ENCODE measurements around the gene MAPK8IP1. TPM values are rescaled to one million over a fixed set of nuclear protein-coding genes. Genes with fewer than 3 reads are reported as not detected.

Gene MAPK8IP1
- polyA plus RNA-seq, 1 experiment, result 8.7 TPM

GRCh38 chr11:45926536-45927331 is 41.3 kb downstream of the MAPK8IP1 start:
- POLR2A ChIA-PET, result no interaction called here
- no peak overlapping the region for H3K4me3 ChIP-seq (ENCODE audit: low read depth, low read length)
- CTCF ChIA-PET, result interaction anchor here (0.8 to 0.9 kb wide), 2 partner anchors 9 to 54 kb away, joined by 3 read pairs; partner anchors contain the start of gene PEX16
- no peak for TF ChIP-seq CTCF (IDR thresholded peaks at IDR 0.05; ENCODE audit: insufficient read depth, low read depth, low read length)
- peaks cover 18% of the 10 kb centered on the region for H3K27me3 ChIP-seq (ENCODE audit: control insufficient read depth, insufficient read depth, low read length)
- peaks cover 4% of the 10 kb centered on the region for H3K36me3 ChIP-seq (ENCODE audit: control insufficient read depth, insufficient read depth, low read length)
- DNase-seq (ENCODE audit: low read depth), result no peak

GRCh38 chr11:45927332-45927683 is 41.9 kb downstream of the MAPK8IP1 start:
- peaks cover 10% of the 10 kb centered on the region for H3K36me3 ChIP-seq (ENCODE audit: control insufficient read depth, insufficient read depth, low read length)
- ChIA-PET CTCF (interaction anchor here (0.8 to 1.2 kb wide), 2 partner anchors 55 kb away, joined by 3 read pairs; no protein-coding TSS in a partner anchor), POLR2A (no interaction called here)
- no peak overlapping the region for H3K4me3 ChIP-seq (ENCODE audit: low read depth, low read length)
- no peak for DNase-seq (ENCODE audit: low read depth)
- no peak for TF ChIP-seq CTCF (IDR thresholded peaks at IDR 0.05; ENCODE audit: insufficient read depth, low read depth, low read length)
- peaks cover 17% of the 10 kb centered on the region for H3K27me3 ChIP-seq (ENCODE audit: control insufficient read depth, insufficient read depth, low read length)

- H3K4me3 ChIP-seq (ENCODE audit: low read depth, low read length), result no peak overlapping the region
- DNase-seq (ENCODE audit: low read depth), result no peak
- peaks cover 10% of the 10 kb centered on the region for H3K36me3 ChIP-seq (ENCODE audit: control insufficient read depth, insufficient read depth, low read length)
- no peak for TF ChIP-seq CTCF (IDR thresholded peaks at IDR 0.05; ENCODE audit: insufficient read depth, low read depth, low read length)
- CTCF ChIA-PET, result interaction anchor here (1.2 kb wide), 1 partner anchor 56 kb away, joined by 3 read pairs; no protein-coding TSS in a partner anchor
- peaks cover 17% of the 10 kb centered on the region for H3K27me3 ChIP-seq (ENCODE audit: control insufficient read depth, insufficient read depth, low read length)
- POLR2A ChIA-PET, result no interaction called here
These were observed 42.4 kb downstream of the MAPK8IP1 start for GRCh38 chr11:45927684-45928413.

- no peak for DNase-seq (ENCODE audit: low read depth)
- peaks cover 13% of the 10 kb centered on the region for H3K27me3 ChIP-seq (ENCODE audit: control insufficient read depth, insufficient read depth, low read length)
- no peak for TF ChIP-seq CTCF (IDR thresholded peaks at IDR 0.05; ENCODE audit: insufficient read depth, low read depth, low read length)
- peaks cover 16% of the 10 kb centered on the region for H3K36me3 ChIP-seq (ENCODE audit: control insufficient read depth, insufficient read depth, low read length)
- CTCF ChIA-PET, result interaction anchor here (1.2 kb wide), 1 partner anchor 56 kb away, joined by 3 read pairs; no protein-coding TSS in a partner anchor
- POLR2A ChIA-PET, result no interaction called here
- H3K4me3 ChIP-seq (ENCODE audit: low read depth, low read length), result no peak overlapping the region
These were observed 43.2 kb downstream of the MAPK8IP1 start for GRCh38 chr11:45928535-45929215.
